H9 (cell line): ENCODE data around the gene CKS1B. TPM values are rescaled to one million over a fixed set of nuclear protein-coding genes. Genes with fewer than 3 reads are reported as not detected.

Experiments
- DNase-seq: peaks from one replicate; pipeline ENCODE4 v3.0.0-alpha.2; 2017
- H2AFZ ChIP-seq: one replicate; pipeline ENCODE4 v1.6.1; 2013; ENCODE audit warnings: mild to moderate bottlenecking, low read length, control low read depth, moderate library complexity
- H2AK5ac ChIP-seq: 2 replicates; pipeline ENCODE4 v1.6.1; 2013; ENCODE audit warnings: low read length, control low read depth, mixed read lengths; ENCODE audit not compliant: insufficient read length
- H2BK120ac ChIP-seq: one replicate; pipeline ENCODE4 v1.6.1; 2013; ENCODE audit warnings: low read depth, mild to moderate bottlenecking, low read length, control low read depth, inconsistent platforms; ENCODE audit not compliant: poor library complexity, severe bottlenecking
- H2BK12ac ChIP-seq: 2 replicates; pipeline ENCODE4 v1.6.1; 2013; ENCODE audit warnings: low read length, control low read depth, mixed read lengths, low read depth; ENCODE audit not compliant: insufficient read length
- H2BK15ac ChIP-seq: 2 replicates; pipeline ENCODE4 v1.6.1; 2013; ENCODE audit warnings: low read depth, low read length, control low read depth
- H2BK20ac ChIP-seq: one replicate; pipeline ENCODE4 v1.6.1; 2013; ENCODE audit warnings: low read depth, mild to moderate bottlenecking, low read length, control low read depth, inconsistent platforms; ENCODE audit not compliant: poor library complexity, severe bottlenecking
- H2BK5ac ChIP-seq: 2 replicates; pipeline ENCODE4 v1.6.1; 2013; ENCODE audit warnings: low read length, control low read depth, mixed read lengths; ENCODE audit not compliant: insufficient read length
- H3K14ac ChIP-seq: 2 replicates; pipeline ENCODE4 v1.6.1; 2013; ENCODE audit warnings: low read length, control low read depth; ENCODE audit not compliant: insufficient read depth
- H3K18ac ChIP-seq: 2 replicates; pipeline ENCODE4 v1.6.1; 2013; ENCODE audit warnings: low read depth, mild to moderate bottlenecking, mixed read lengths, low read length, control low read depth; ENCODE audit not compliant: insufficient read length
- H3K23ac ChIP-seq: 2 replicates; pipeline ENCODE4 v1.6.1; 2013; ENCODE audit warnings: low read length, control low read depth, mixed read lengths, low read depth; ENCODE audit not compliant: insufficient read length
- H3K23me2 ChIP-seq: 2 replicates; pipeline ENCODE4 v1.6.1; 2013; ENCODE audit warnings: low read depth, mild to moderate bottlenecking, mixed read lengths, low read length, control low read depth; ENCODE audit not compliant: insufficient read length, poor library complexity, severe bottlenecking
- H3K27ac ChIP-seq: 2 replicates; pipeline ENCODE4 v1.5.1; 2013; ENCODE audit warnings: low read length, control low read depth, mixed read lengths, low read depth; ENCODE audit not compliant: insufficient read length
- H3K27me3 ChIP-seq: 2 replicates; pipeline ENCODE4 v1.6.1; 2013; ENCODE audit warnings: low read length, control low read depth, inconsistent platforms; ENCODE audit not compliant: insufficient read depth
- H3K4ac ChIP-seq: 2 replicates; pipeline ENCODE4 v1.6.1; 2013; ENCODE audit warnings: low read depth, mild to moderate bottlenecking, control low read depth, inconsistent platforms, low read length, moderate library complexity
- H3K4me1 ChIP-seq: 2 replicates; pipeline ENCODE4 v1.6.1; 2013; ENCODE audit warnings: low read length, control low read depth, inconsistent platforms; ENCODE audit not compliant: insufficient read depth
- H3K4me2 ChIP-seq: 2 replicates; pipeline ENCODE4 v1.6.1; 2013; ENCODE audit warnings: low read length, control low read depth, mixed read lengths; ENCODE audit not compliant: insufficient read length, insufficient read depth
- H3K56ac ChIP-seq: 2 replicates; pipeline ENCODE4 v1.6.1; 2013; ENCODE audit warnings: low read depth, mild to moderate bottlenecking, mixed read lengths, low read length, control low read depth; ENCODE audit not compliant: insufficient read length
- H3K79me1 ChIP-seq: 2 replicates; pipeline ENCODE4 v1.6.1; 2013; ENCODE audit warnings: low read depth, mild to moderate bottlenecking, moderate library complexity, low read length, control low read depth, inconsistent platforms; ENCODE audit not compliant: insufficient read depth, poor library complexity, severe bottlenecking
- H3K79me2 ChIP-seq: 2 replicates; pipeline ENCODE4 v1.6.1; 2013; ENCODE audit warnings: low read length, control low read depth, inconsistent platforms; ENCODE audit not compliant: insufficient read depth
- H3K9ac ChIP-seq: 2 replicates; pipeline ENCODE4 v1.6.1; 2013; ENCODE audit warnings: low read length, control low read depth, mixed read lengths; ENCODE audit not compliant: insufficient read length; ENCODE audit errors: extremely low read depth
- H3K9me3 ChIP-seq: one replicate; pipeline ENCODE4 v1.6.1; 2013; ENCODE audit warnings: low read depth, low read length, inconsistent platforms; ENCODE audit not compliant: control insufficient read depth
- H3T11ph ChIP-seq: one replicate; pipeline ENCODE4 v1.6.1; 2013; ENCODE audit warnings: mild to moderate bottlenecking, low read length, control low read depth, inconsistent platforms
- H4K20me1 ChIP-seq: one replicate; pipeline ENCODE4 v1.6.1; 2013; ENCODE audit not compliant: control insufficient read depth, insufficient read length, insufficient read depth
- H4K5ac ChIP-seq: 2 replicates; pipeline ENCODE4 v1.6.1; 2013; ENCODE audit warnings: low read depth, mild to moderate bottlenecking, mixed read lengths, low read length, control low read depth; ENCODE audit not compliant: insufficient read length
- H4K8ac ChIP-seq: replicated peaks from 2 replicates; pipeline ENCODE4 v1.6.1; 2013; ENCODE audit warnings: low read length, control low read depth, mixed read lengths, low read depth; ENCODE audit not compliant: insufficient read length
- H4K91ac ChIP-seq: 2 replicates; pipeline ENCODE4 v1.6.1; 2013; ENCODE audit warnings: low read depth, mild to moderate bottlenecking, moderate library complexity, mixed read lengths, low read length, control low read depth; ENCODE audit not compliant: insufficient read length
- H3K27ac Mint-ChIP-seq, 3 experiments: 2 replicates in 2 of 3; 3 replicates in 1 of 3; pipeline ENCODE4 v1.8.0; 2020 to 2021; ENCODE audit warnings: mixed read lengths in 3 of 3, mild to moderate bottlenecking in 1 of 3, moderate library complexity in 1 of 3
- H3K27me3 Mint-ChIP-seq: 2 replicates; pipeline ENCODE4 v1.8.0; 2021; ENCODE audit warnings: low read depth, mild to moderate bottlenecking, moderate library complexity, mixed read lengths
- H3K36me3 Mint-ChIP-seq, 3 experiments: 2 replicates in 2 of 3; 3 replicates in 1 of 3; pipeline ENCODE4 v1.8.0; 2020 to 2021; ENCODE audit warnings: low read depth in 3 of 3, mixed read lengths in 3 of 3; ENCODE audit not compliant: insufficient read depth in 1 of 3
- H3K4me1 Mint-ChIP-seq, 2 experiments: 2 replicates each; pipeline ENCODE4 v1.8.0; 2020; ENCODE audit warnings: mixed read lengths in 2 of 2
- H3K4me3 Mint-ChIP-seq, 2 experiments: 2 replicates in 1 of 2; 3 replicates in 1 of 2; pipeline ENCODE4 v1.8.0; 2020 to 2021; ENCODE audit warnings: mild to moderate bottlenecking in 2 of 2, mixed read lengths in 2 of 2, moderate library complexity in 1 of 2
- H3K9me3 Mint-ChIP-seq, 2 experiments: 2 replicates in 1 of 2; 3 replicates in 1 of 2; pipeline ENCODE4 v1.8.0; 2020; ENCODE audit warnings: mild to moderate bottlenecking in 2 of 2, mixed read lengths in 2 of 2, moderate library complexity in 1 of 2
- WGBS: extraction: QIAGEN DNeasy Blood & Tissue Kit; methylation state at CpG from one replicate; pipeline ENCODE4 v1.1.7; 2013; ENCODE audit warnings: missing lambda C conversion rate, low lambda C conversion rate, mixed read lengths; ENCODE audit not compliant: insufficient read length; ENCODE audit errors: extremely low coverage; 5-methylcytosine and 5-hydroxymethylcytosine counted together
- total RNA-seq: library from RNA; stranded (reverse); gene quantifications from 2 replicates; pipeline ENCODE4 v1.2.1, GENCODE V29; 2021
- TF ChIP-seq, protein P1 (sequence below): fragments of 200-600 bp; sonication (generic); conservative IDR thresholded peaks from 3 replicates; pipeline ENCODE4 v1.8.0; 2021; ENCODE audit warnings: antibody characterized with exemption, mild to moderate bottlenecking

Gene CKS1B
- total RNA-seq, 1 experiment from 2014 or later = 279 TPM

DNA sequence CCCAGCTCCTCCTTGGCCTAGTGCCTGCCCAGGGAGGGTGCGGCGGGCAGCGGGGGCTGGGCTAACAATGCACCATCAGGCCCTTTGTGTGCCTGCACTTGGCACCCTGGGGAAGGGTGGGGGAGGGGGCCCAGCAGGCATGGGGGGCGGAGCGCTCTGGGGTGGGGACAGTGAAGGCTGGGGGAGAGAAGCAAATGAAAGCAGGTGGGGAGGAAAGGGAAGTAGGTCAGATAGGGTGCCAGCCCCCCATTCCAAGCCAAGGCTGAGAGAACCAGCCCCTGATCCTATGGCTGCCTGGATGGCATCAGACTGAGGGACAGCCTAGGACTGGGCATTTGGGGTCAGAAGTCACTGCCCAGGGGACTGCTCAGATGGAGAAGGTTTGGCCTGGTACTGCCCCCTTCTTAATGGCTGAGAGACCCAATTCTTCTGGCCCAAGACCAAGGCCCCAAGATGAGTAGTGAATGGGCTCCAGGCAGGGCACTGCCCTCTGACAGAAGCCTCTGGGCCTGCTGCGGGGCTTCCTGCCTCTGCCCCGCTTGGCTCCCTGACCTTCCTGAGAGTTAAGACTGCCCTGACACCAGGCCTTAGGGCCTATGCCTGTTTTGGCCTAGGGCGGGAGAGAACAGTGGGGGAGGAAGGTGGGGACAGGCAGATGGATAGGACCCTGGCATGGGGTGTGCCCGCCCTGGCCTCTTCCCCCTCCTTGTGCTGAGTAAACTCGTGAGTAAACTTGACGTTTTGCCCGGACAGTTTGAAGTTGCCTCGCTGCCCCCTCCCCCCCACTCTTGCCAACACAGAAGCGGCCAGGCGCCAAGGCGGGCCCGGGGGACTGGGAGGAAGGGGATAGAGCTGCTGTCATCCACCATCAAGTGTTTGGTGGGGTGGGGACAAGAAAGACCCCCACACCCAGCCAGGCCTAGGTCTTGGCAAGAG lies 30.9 kb downstream of the CKS1B start:
- DNase-seq = no peak
- peaks cover 19% of the 10 kb centered on the region for H3K23me2 ChIP-seq
- no peaks in the 10 kb centered on the region for H3K79me1 ChIP-seq
- no peak overlapping the region for H4K8ac ChIP-seq
- Mint-ChIP-seq H3K27ac (peak overlapping the region in 1 of 3 experiments; percentile 37; a peak in 2 of 7 replicates), H3K4me3 (peak overlapping the region in 1 of 2 experiments; percentile 52; a peak in 2 of 5 replicates), H3K4me1 (peaks cover 38 to 47% of the 10 kb centered on the region in 2 experiments), H3K36me3 (no peaks in the 10 kb centered on the region; a peak in 2 of 7 replicates), H3K9me3 (no peaks in the 10 kb centered on the region; a peak in 1 of 5 replicates), H3K27me3 (no peaks in the 10 kb centered on the region)
- no peak overlapping the region for H3T11ph ChIP-seq
- H2BK120ac ChIP-seq = no peak overlapping the region
- no peak overlapping the region for H3K4me2 ChIP-seq
- no peaks in the 10 kb centered on the region for H3K27me3 ChIP-seq
- H2AFZ ChIP-seq = no peak overlapping the region
- H3K56ac ChIP-seq = no peak overlapping the region
- no peak overlapping the region for H4K91ac ChIP-seq
- H3K4ac ChIP-seq = no peak overlapping the region
- no peak overlapping the region for H3K14ac ChIP-seq
- H4K5ac ChIP-seq = no peak overlapping the region
- no peak overlapping the region for H3K18ac ChIP-seq
- no peak overlapping the region for H2BK12ac ChIP-seq
- no peaks in the 10 kb centered on the region; the same call in 1 of the 2 replicates for H3K79me2 ChIP-seq
- no peak overlapping the region for H2AK5ac ChIP-seq
- WGBS = no CpG with 5 or more reads among the region's 17 CpGs
- TF ChIP-seq, protein P1, sequence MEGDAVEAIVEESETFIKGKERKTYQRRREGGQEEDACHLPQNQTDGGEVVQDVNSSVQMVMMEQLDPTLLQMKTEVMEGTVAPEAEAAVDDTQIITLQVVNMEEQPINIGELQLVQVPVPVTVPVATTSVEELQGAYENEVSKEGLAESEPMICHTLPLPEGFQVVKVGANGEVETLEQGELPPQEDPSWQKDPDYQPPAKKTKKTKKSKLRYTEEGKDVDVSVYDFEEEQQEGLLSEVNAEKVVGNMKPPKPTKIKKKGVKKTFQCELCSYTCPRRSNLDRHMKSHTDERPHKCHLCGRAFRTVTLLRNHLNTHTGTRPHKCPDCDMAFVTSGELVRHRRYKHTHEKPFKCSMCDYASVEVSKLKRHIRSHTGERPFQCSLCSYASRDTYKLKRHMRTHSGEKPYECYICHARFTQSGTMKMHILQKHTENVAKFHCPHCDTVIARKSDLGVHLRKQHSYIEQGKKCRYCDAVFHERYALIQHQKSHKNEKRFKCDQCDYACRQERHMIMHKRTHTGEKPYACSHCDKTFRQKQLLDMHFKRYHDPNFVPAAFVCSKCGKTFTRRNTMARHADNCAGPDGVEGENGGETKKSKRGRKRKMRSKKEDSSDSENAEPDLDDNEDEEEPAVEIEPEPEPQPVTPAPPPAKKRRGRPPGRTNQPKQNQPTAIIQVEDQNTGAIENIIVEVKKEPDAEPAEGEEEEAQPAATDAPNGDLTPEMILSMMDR = no peak
- no peak overlapping the region for H3K9ac ChIP-seq
- H2BK15ac ChIP-seq = no peak overlapping the region
- H4K20me1 ChIP-seq = no peaks in the 10 kb centered on the region
- no peak overlapping the region for H2BK5ac ChIP-seq
- H3K9me3 ChIP-seq = no peaks in the 10 kb centered on the region
- peaks cover 5% of the 10 kb centered on the region; the same call in 1 of the 2 replicates for H3K4me1 ChIP-seq
- no peak overlapping the region for H3K27ac ChIP-seq
- no peak overlapping the region for H2BK20ac ChIP-seq
- H3K23ac ChIP-seq = no peak overlapping the region
